ENCODE results near the gene PROB1. TPM values are rescaled to one million over a fixed set of nuclear protein-coding genes. Genes with fewer than 3 reads are reported as not detected.

The PROB1 gene
- total RNA-seq, 1 experiment from 2014 or later = 1.9 TPM

DNA sequence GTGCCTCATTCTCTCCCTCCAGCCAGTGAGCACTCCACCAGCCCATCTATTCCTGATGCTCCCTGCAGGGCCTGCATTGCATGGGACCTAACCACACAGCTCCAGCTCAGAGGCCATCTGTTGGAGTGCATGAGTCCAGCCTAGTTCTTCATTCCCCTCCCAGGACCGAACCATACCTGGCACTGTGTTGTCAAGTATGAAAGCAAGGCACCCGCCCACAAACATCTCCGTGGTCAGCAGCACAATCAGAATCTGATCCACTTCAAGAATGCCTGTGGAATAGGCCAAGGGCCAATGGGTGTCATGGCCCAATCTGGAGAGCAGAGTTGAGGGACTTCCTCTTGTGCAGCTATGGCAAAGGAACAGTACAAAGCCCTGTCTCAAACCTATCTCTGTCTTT lies 17.7 kb downstream of the PROB1 start:
- CTCF ChIA-PET = interaction anchor here (0.6 kb wide), 1 partner anchor 804 kb away, joined by 3 read pairs; no protein-coding TSS in a partner anchor
- no peaks in the 10 kb centered on the region for H3K27me3 Mint-ChIP-seq (ENCODE audit: unreplicated experiment)
- BruUV-seq (replicated peaks) = no TSS peak

DNA sequence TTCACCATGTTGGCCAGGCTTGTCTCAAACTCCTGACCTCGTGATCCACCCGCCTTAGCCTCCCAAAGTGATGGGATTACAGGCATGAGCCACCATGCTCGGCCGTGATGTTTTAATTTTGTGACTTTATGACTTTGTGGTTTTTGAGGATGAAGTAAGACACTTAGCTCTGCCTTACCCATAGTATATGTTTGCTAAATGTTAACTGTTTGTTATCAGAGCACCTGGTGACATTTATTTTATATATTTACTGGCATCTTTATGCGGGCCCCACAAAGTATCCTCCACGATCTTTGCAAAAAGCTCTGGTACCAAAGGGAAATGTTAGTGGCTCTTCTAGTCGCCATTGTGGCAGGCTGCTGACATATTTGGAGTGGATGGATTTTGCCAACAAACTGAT lies 18.5 kb downstream of the PROB1 start:
- TF ChIP-seq, protein P1, sequence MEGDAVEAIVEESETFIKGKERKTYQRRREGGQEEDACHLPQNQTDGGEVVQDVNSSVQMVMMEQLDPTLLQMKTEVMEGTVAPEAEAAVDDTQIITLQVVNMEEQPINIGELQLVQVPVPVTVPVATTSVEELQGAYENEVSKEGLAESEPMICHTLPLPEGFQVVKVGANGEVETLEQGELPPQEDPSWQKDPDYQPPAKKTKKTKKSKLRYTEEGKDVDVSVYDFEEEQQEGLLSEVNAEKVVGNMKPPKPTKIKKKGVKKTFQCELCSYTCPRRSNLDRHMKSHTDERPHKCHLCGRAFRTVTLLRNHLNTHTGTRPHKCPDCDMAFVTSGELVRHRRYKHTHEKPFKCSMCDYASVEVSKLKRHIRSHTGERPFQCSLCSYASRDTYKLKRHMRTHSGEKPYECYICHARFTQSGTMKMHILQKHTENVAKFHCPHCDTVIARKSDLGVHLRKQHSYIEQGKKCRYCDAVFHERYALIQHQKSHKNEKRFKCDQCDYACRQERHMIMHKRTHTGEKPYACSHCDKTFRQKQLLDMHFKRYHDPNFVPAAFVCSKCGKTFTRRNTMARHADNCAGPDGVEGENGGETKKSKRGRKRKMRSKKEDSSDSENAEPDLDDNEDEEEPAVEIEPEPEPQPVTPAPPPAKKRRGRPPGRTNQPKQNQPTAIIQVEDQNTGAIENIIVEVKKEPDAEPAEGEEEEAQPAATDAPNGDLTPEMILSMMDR (IDR thresholded peaks at IDR 0.05; ENCODE audit: unreplicated experiment) = no peak
- intact Hi-C loops (cut with micrococcal nuclease; ENCODE audit: unreplicated experiment) = no loop called here
- Mint-ChIP-seq H3K9me3 (ENCODE audit: low read depth, unreplicated experiment) (no peaks in the 10 kb centered on the region), H3K27ac (ENCODE audit: unreplicated experiment) (no peak overlapping the region), H3K4me1 (ENCODE audit: low read depth, unreplicated experiment) (peaks cover 13% of the 10 kb centered on the region), H3K36me3 (ENCODE audit: insufficient read depth, unreplicated experiment) (peaks cover 20% of the 10 kb centered on the region), H3K27me3 (ENCODE audit: unreplicated experiment) (no peaks in the 10 kb centered on the region), H3K4me3 (ENCODE audit: low read depth, unreplicated experiment) (no peak overlapping the region)
- CTCF ChIA-PET = interaction anchor here (0.6 kb wide), 1 partner anchor 666 kb away, joined by 4 read pairs; no protein-coding TSS in a partner anchor
- no TSS peak for BruUV-seq (replicated peaks)
- DNase-seq = no peak

More for the DNA sequence above, 17.7 kb downstream of the PROB1 start:
- TF ChIP-seq, protein P1 (IDR thresholded peaks at IDR 0.05; ENCODE audit: unreplicated experiment) = no peak
- Mint-ChIP-seq H3K36me3 (ENCODE audit: insufficient read depth, unreplicated experiment) (peaks cover 12% of the 10 kb centered on the region), H3K4me3 (ENCODE audit: low read depth, unreplicated experiment) (no peak overlapping the region), H3K27ac (ENCODE audit: unreplicated experiment) (no peak overlapping the region), H3K4me1 (ENCODE audit: low read depth, unreplicated experiment) (peaks cover 13% of the 10 kb centered on the region), H3K9me3 (ENCODE audit: low read depth, unreplicated experiment) (no peaks in the 10 kb centered on the region)
- intact Hi-C loops (cut with micrococcal nuclease; ENCODE audit: unreplicated experiment) = no loop called here
- no peak for DNase-seq

DNA sequence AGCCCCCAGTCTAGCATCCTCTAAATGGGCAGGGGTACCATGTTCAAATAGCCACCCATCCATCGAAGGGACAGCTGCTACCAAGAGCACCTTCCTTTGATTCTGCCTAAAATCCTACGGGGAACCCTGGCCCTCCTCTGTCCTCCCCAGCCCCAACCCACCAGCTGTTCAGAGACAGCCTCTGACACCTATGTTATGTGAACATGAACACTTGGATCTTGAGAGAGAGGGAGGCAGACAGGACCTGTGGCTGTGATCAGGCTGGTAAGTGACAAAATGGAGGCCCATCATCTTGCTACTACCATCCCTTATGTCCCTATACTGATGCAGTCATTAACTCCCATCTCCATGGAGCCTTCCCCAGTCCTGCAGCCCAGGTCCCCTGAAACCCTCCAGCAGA lies 20.0 kb downstream of the PROB1 start:
- H3K9me3 Mint-ChIP-seq (ENCODE audit: low read depth, unreplicated experiment) = no peaks in the 10 kb centered on the region

DNA sequence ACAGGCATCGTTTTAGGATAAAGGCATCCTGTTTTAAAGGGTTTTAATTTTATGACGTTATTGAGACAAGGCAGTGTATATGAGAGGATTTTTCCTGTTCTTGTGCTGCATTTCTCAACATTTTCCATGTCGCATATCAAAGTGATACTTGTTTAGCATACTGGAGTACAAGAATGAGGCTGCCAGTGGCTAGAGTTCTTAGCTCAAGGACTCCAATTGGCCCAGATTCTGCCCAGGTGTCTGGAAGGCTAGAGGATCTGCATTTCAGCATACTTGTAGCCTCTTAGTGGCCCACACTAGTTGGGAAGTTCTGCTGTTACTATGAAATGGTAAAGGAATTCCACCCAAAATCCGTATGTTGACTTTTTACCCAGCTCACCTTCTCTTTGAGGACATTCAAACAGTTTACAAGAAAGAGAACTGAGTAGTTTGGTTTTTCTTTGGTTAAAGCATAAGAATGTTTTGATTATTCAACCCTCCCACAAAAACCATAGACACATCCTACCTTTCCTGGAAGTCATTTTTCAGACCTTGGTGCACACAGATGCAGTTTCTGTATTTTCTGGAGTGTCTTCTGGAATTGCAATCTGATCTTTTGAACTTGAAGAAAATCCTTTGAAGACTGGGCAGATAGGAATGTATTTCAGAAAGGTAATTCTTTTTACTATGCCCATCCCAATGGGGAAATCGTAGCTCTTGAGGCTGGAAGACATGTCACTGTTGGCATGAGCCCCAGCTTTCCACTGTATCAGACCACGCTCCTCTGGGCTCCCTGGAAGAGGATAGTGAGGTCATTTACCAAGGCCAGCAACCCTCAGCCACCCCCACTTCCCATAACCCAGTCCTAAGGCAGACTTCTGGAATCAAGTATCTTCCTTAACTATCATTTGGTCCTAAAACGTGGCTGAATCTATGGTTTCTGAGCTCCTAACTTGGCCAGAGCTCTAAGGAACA lies 23.1 kb downstream of the PROB1 start:
- TF ChIP-seq, protein P1 (IDR thresholded peaks at IDR 0.05; ENCODE audit: unreplicated experiment) = no peak
- intact Hi-C loops (cut with micrococcal nuclease; ENCODE audit: unreplicated experiment) = no loop called here
- peaks cover 43% of the 10 kb centered on the region for H3K36me3 Mint-ChIP-seq (ENCODE audit: insufficient read depth, unreplicated experiment)
- H3K4me3 Mint-ChIP-seq (ENCODE audit: low read depth, unreplicated experiment) = no peak overlapping the region
- no TSS peak for BruUV-seq (replicated peaks)
- H3K27me3 Mint-ChIP-seq (ENCODE audit: unreplicated experiment) = no peaks in the 10 kb centered on the region
- CTCF ChIA-PET = no interaction called here
- no peak overlapping the region for H3K27ac Mint-ChIP-seq (ENCODE audit: unreplicated experiment)
- H3K9me3 Mint-ChIP-seq (ENCODE audit: low read depth, unreplicated experiment) = no peaks in the 10 kb centered on the region
- H3K4me1 Mint-ChIP-seq (ENCODE audit: low read depth, unreplicated experiment) = peaks cover 13% of the 10 kb centered on the region
- no peak for DNase-seq

More for the DNA sequence above, 20.0 kb downstream of the PROB1 start:
- intact Hi-C loops (cut with micrococcal nuclease; ENCODE audit: unreplicated experiment) = no loop called here
- H3K27ac Mint-ChIP-seq (ENCODE audit: unreplicated experiment) = no peak overlapping the region
- no peaks in the 10 kb centered on the region for H3K27me3 Mint-ChIP-seq (ENCODE audit: unreplicated experiment)
- peaks cover 13% of the 10 kb centered on the region for H3K4me1 Mint-ChIP-seq (ENCODE audit: low read depth, unreplicated experiment)
- BruUV-seq (replicated peaks) = no TSS peak
- TF ChIP-seq, protein P1 (IDR thresholded peaks at IDR 0.05; ENCODE audit: unreplicated experiment) = no peak
- peaks cover 29% of the 10 kb centered on the region for H3K36me3 Mint-ChIP-seq (ENCODE audit: insufficient read depth, unreplicated experiment)
- CTCF ChIA-PET = no interaction called here
- H3K4me3 Mint-ChIP-seq (ENCODE audit: low read depth, unreplicated experiment) = no peak overlapping the region
- no peak for DNase-seq
